ENCODE measurements around the gene EEF1AKMT4.
A peak's percentile ranks its signal among the peaks of the same experiment; 100 is the strongest.

Gene EEF1AKMT4

DNA sequence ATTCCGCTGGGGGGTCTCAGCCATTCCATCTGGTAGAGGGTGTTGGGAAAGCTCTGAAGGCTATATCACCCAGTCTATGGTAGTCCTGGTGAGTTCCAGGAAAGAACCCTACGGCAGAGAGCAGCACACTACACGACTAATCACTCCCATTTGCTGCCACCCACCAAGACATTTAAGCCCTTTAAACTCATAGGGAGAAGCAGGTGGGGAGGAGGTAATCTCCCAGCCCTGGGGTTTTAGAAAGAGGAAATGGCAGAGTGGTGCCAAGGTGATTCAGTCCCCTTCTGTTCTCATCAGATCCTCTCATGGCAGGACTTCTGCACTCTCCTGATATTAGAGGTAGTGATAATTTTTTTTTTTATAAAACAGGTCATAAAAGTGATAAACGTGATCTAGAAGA lies 30.7 kb upstream of the EEF1AKMT4 start:
- DNase-seq (ENCODE audit: low read depth), result no peak
- TF ChIP-seq, protein P1, sequence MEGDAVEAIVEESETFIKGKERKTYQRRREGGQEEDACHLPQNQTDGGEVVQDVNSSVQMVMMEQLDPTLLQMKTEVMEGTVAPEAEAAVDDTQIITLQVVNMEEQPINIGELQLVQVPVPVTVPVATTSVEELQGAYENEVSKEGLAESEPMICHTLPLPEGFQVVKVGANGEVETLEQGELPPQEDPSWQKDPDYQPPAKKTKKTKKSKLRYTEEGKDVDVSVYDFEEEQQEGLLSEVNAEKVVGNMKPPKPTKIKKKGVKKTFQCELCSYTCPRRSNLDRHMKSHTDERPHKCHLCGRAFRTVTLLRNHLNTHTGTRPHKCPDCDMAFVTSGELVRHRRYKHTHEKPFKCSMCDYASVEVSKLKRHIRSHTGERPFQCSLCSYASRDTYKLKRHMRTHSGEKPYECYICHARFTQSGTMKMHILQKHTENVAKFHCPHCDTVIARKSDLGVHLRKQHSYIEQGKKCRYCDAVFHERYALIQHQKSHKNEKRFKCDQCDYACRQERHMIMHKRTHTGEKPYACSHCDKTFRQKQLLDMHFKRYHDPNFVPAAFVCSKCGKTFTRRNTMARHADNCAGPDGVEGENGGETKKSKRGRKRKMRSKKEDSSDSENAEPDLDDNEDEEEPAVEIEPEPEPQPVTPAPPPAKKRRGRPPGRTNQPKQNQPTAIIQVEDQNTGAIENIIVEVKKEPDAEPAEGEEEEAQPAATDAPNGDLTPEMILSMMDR (IDR thresholded peaks at IDR 0.05; ENCODE audit: low read depth, low read length, missing control alignments), result no peak
- H3K4me3 ChIP-seq (ENCODE audit: low read depth, low read length), result no peak overlapping the region

DNA sequence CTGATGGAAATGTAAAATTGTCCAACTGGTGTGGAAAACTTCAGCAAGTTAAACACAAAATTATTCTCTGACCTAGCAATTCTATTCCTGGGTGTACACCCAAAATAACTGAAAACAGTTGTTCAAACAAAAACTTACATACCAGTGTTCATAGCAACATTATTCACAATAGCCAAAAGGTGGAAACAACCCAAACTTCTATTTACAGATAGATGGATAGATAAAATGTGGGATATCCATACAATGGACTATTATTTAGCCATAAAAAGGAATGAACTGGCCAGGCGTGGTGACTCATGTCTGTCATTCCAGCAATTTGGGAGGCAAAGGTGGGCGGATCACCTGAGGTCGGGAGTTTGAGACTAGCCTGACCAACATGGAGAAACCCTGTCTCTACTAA lies 27.0 kb upstream of the EEF1AKMT4 start:
- no peak for DNase-seq (ENCODE audit: low read depth)
- no peak overlapping the region for H3K4me3 ChIP-seq (ENCODE audit: low read depth, low read length)
- TF ChIP-seq, protein P1 (IDR thresholded peaks at IDR 0.05; ENCODE audit: low read depth, low read length, missing control alignments), result no peak

DNA sequence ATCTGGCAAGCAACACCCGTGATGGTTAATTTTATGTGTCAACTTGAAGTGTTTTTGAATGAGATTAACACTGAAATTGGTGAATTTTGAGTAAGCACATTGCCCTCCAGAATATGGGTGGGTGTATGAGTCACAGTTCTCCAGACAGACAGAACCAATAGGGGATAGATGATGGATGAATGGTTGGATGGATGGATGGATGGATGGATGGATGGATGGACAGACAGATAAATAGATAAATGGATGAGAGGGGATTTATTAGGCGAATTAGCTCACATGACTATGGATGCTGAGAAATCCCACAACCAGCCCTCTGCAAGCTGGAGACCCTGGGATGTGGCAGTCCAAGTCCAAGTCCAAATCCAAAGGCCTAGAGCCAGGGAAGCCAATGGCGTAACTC lies 25.5 kb upstream of the EEF1AKMT4 start:
- no peak for DNase-seq (ENCODE audit: low read depth)
- H3K4me3 ChIP-seq (ENCODE audit: low read depth, low read length), result no peak overlapping the region
- TF ChIP-seq, protein P1 (IDR thresholded peaks at IDR 0.05; ENCODE audit: low read depth, low read length, missing control alignments), result no peak

DNA sequence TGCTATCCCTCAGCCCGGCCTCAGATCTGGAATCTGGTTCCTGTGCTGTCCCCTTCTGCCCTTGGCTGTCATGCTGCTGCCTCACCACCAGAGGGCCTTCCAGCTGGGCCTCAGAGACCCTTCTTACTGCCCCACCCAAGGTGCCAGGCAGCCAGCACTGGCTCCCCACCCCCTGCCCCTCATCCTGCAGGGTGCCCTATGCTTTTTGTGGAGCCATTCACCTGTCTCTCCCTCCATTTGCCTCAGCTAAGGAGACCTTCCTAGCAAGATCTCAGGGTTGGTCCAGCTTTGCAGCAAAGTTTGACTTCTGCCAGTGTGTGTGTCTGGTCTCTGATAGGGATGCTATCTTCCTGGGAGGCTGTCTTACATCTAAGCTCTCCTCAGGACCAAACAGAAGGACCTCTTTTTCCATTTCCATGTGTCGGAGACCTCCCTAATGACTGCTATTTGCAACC lies 22.0 kb upstream of the EEF1AKMT4 start:
- no peak overlapping the region for H3K4me3 ChIP-seq (ENCODE audit: low read depth, low read length)
- TF ChIP-seq, protein P1 (IDR thresholded peaks at IDR 0.05; ENCODE audit: low read depth, low read length, missing control alignments), result peak; percentile 94
- DNase-seq (ENCODE audit: low read depth), result no peak

DNA sequence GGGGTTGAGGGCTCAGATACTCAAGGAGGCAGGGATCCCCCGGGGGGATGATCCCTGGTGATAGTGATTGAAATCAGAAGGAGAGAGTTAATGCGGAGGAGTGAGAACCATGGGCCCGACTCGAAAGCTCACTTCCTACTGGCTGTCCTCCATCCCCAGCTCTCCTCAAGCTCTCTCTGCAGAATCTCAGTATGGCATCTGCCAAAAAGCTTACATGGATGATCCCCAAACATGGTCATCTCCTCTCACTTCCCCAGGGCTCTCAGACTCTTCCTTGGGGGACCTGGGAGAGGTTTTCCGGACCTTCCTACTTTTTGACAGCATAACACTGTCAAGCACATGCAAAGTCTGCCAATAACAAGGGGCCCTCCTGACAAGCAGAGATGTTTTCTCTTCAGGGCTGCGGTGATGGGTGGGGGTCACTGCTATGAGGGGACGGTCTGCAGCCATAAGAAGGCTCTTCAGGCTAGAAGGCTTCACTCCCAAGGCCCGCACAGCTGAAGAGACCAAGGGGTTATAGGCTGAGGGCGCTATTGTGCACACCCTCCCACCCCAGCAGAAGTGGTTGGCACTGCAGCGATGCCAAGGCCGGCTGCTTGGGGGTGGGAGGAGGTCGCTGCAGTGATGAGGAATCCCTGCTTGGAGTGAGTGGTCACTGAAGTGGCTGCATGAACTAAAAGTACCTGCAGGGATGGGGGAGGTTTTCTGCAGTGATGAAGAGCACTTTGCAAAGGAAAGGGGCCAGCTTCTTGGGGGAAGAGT lies 20.9 kb upstream of the EEF1AKMT4 start:
- no peak overlapping the region for H3K4me3 ChIP-seq (ENCODE audit: low read depth, low read length)
- TF ChIP-seq, protein P1 (IDR thresholded peaks at IDR 0.05; ENCODE audit: low read depth, low read length, missing control alignments), result no peak
- no peak for DNase-seq (ENCODE audit: low read depth)

DNA sequence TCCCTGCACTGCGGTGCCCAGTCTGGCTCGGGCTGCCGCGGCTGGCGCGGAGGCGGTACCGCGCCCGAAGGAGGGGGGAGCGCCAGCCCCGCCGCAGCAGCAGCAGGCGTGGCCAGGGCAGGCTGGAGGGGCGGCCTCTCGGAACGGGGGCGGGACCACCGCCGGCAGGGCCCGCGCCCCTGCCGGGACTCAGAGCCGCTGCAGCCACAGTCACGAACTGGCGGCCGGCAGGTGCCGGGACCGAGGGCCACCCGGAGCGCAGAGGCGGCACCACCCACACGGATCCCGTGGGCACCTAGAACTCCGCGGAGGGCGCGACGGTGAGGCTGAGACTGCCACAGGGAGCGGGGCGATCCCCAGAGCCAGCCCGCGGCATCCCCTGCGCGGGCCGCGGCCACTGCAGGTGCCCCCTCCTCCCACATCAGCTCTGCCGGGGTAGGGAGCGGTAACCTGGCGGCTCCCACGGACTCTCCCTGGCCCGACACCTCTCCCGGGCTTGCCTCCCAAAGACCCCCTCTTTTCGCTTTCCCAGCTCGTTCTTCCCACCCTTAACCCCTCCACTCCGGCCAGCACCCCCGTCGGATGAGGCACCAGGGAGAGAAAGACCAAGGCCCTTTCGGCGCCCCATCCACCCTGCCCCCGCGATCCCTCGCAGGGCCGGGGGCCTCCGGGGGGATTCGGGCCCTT lies 19.9 kb upstream of the EEF1AKMT4 start, which contains the start of gene VWA5B2:
VWA5B2 (plus strand) TSS at position 192 of the 687 bp plus-strand sequence. CDS start 944 bp downstream, outside the sequence.
- TF ChIP-seq, protein P1 (IDR thresholded peaks at IDR 0.05; ENCODE audit: low read depth, low read length, missing control alignments), result peak; percentile 29
- no peak for DNase-seq (ENCODE audit: low read depth)
- H3K4me3 ChIP-seq (ENCODE audit: low read depth, low read length), result peak within 1 kb of the TSS; percentile 44

Data from GM12864 (cell line).